SU-DHL-6 (cell line): Measurements from ENCODE around the gene ELAVL1.

Experiments
- H2AFZ ChIP-seq: fragments of 200-600 bp; sonication (generic); 2 replicates; pipeline ENCODE4 v1.6.1; 2014; ENCODE audit warnings: low read depth, mild to moderate bottlenecking, moderate library complexity, mixed read lengths, antibody characterized with exemption, low read length; ENCODE audit not compliant: severe bottlenecking
- H3F3A ChIP-seq: fragments of 200-600 bp; shearing (Covaris generic); 2 replicates; pipeline ENCODE4 v1.6.0; 2016; ENCODE audit warnings: antibody characterized with exemption, mild to moderate bottlenecking; ENCODE audit not compliant: insufficient read depth
- H3K27ac ChIP-seq: fragments of 200-600 bp; sonication (generic); 2 replicates; pipeline ENCODE4 v1.5.1; 2016; ENCODE audit warnings: low read depth, mild to moderate bottlenecking, low read length, moderate library complexity, mixed read lengths
- H3K27me3 ChIP-seq: fragments of 200-600 bp; sonication (generic), shearing (Covaris generic); 2 replicates; pipeline ENCODE4 v1.6.0; 2014; ENCODE audit warnings: mild to moderate bottlenecking, low read length
- H3K36me3 ChIP-seq: fragments of 200-600 bp; sonication (generic); 2 replicates; pipeline ENCODE4 v1.6.1; 2014; ENCODE audit warnings: mild to moderate bottlenecking, low read length, mixed read lengths
- H3K4me2 ChIP-seq: fragments of 300-600, 200-600 bp; shearing (Covaris generic), sonication (generic); 2 replicates; pipeline ENCODE4 v1.6.0; 2014; ENCODE audit warnings: low read length, low read depth, mild to moderate bottlenecking; ENCODE audit not compliant: poor library complexity, severe bottlenecking
- H3K4me3 ChIP-seq: fragments of 200-600 bp; sonication (generic); 2 replicates; pipeline ENCODE4 v1.5.1; 2014; ENCODE audit warnings: antibody characterized with exemption, low read length, mild to moderate bottlenecking, mixed read lengths; ENCODE audit not compliant: insufficient read depth, poor library complexity, severe bottlenecking
- H3K79me2 ChIP-seq: fragments of 200-600 bp; sonication (generic); 2 replicates; pipeline ENCODE4 v1.6.1; 2014; ENCODE audit warnings: mild to moderate bottlenecking, low read length, moderate library complexity; ENCODE audit not compliant: insufficient read depth
- H3K9ac ChIP-seq: fragments of 200-600 bp; sonication (generic); 2 replicates; pipeline ENCODE4 v1.7.0; 2014; ENCODE audit warnings: mild to moderate bottlenecking, low read length
- H3K9me2 ChIP-seq: fragments of 200-600 bp; sonication (generic); replicated peaks from 2 replicates; pipeline ENCODE4 v1.6.1; 2014; ENCODE audit warnings: low read length; ENCODE audit not compliant: insufficient read depth
- H3K9me3 ChIP-seq: fragments of 200-600 bp; sonication (generic); 2 replicates; pipeline ENCODE4 v1.6.1; 2014; ENCODE audit warnings: low read length, mixed read lengths; ENCODE audit not compliant: insufficient read depth
- H4K20me1 ChIP-seq: fragments of 200-600 bp; sonication (generic); 2 replicates; pipeline ENCODE4 v1.6.1; 2014; ENCODE audit warnings: low read depth, mild to moderate bottlenecking, antibody characterized with exemption, low read length, moderate library complexity, mixed read lengths
- CTCF ChIP-seq: fragments of 200-600 bp; sonication (generic); IDR thresholded peaks from one replicate; pipeline ENCODE4 v1.5.1; 2017; ENCODE audit warnings: antibody characterized with exemption, mild to moderate bottlenecking, low read length, moderate library complexity; ENCODE audit not compliant: insufficient read depth, poor library complexity, severe bottlenecking
- EZH2phosphoT487 ChIP-seq: fragments of 200-600 bp; sonication (generic), shearing (Covaris generic); conservative IDR thresholded peaks from 2 replicates; pipeline ENCODE4 v1.6.1; 2018; ENCODE audit warnings: mild to moderate bottlenecking, antibody characterized with exemption, low read length, moderate library complexity, mixed read lengths

Gene ELAVL1

GRCh38 chr19:7983995-7984837 is 21.2 kb downstream of the ELAVL1 start:
- no peak overlapping the region for H2AFZ ChIP-seq
- H3F3A ChIP-seq = no peaks in the 10 kb centered on the region
- no peaks in the 10 kb centered on the region for H3K9me3 ChIP-seq
- no peak overlapping the region for H3K9ac ChIP-seq
- H3K9me2 ChIP-seq = no peaks in the 10 kb centered on the region
- H3K27ac ChIP-seq = no peak overlapping the region
- no peak for TF ChIP-seq EZH2phosphoT487
- no peak for TF ChIP-seq CTCF
- H3K79me2 ChIP-seq = peaks cover 40% of the 10 kb centered on the region
- no peaks in the 10 kb centered on the region for H3K27me3 ChIP-seq
- H3K4me2 ChIP-seq = no peak overlapping the region
- H3K36me3 ChIP-seq = no peaks in the 10 kb centered on the region
- no peak overlapping the region for H3K4me3 ChIP-seq
- H4K20me1 ChIP-seq = no peaks in the 10 kb centered on the region

- Histone ChIP-seq H3K9me3 (no peaks in the 10 kb centered on the region), H3K36me3 (no peaks in the 10 kb centered on the region), H2AFZ (no peak overlapping the region), H3K27ac (no peak overlapping the region), H3K9me2 (no peaks in the 10 kb centered on the region), H3F3A (no peaks in the 10 kb centered on the region), H3K4me2 (no peak overlapping the region), H3K79me2 (peaks cover 34% of the 10 kb centered on the region), H3K27me3 (no peaks in the 10 kb centered on the region), H3K4me3 (no peak overlapping the region), H4K20me1 (no peaks in the 10 kb centered on the region), H3K9ac (no peak overlapping the region)
- TF ChIP-seq EZH2phosphoT487 = no peak
- no peak for TF ChIP-seq CTCF
Measured at GRCh38 chr19:7983286-7983950, 22.0 kb downstream of the ELAVL1 start.

- Histone ChIP-seq H2AFZ (no peak overlapping the region), H3K9me3 (no peaks in the 10 kb centered on the region), H3K27ac (no peak overlapping the region), H3K4me3 (no peak overlapping the region), H3K4me2 (no peak overlapping the region), H4K20me1 (no peaks in the 10 kb centered on the region), H3K36me3 (no peaks in the 10 kb centered on the region), H3K79me2 (peaks cover 26% of the 10 kb centered on the region), H3K9ac (no peak overlapping the region), H3K27me3 (no peaks in the 10 kb centered on the region), H3F3A (no peaks in the 10 kb centered on the region), H3K9me2 (no peaks in the 10 kb centered on the region)
- TF ChIP-seq EZH2phosphoT487 (no peak), CTCF (no peak)
Measured at GRCh38 chr19:7982651-7983099, 22.8 kb downstream of the ELAVL1 start.
